ENCODE results near the gene APOH. TPM values are rescaled to one million over a fixed set of nuclear protein-coding genes. Genes with fewer than 3 reads are reported as not detected.

Gene APOH
- total RNA-seq, 1 experiment from 2014 or later: not detected

- DNase-seq (ENCODE audit: low spot score): no peak
These were observed 36.9 kb downstream of the APOH start for GRCh38 chr17:66192378-66192687.

- peak; percentile 67 for DNase-seq (ENCODE audit: low spot score)
These were observed 37.4 kb downstream of the APOH start, which contains the start of gene CEP112 for GRCh38 chr17:66191593-66192377. TSS of gene CEP112 (minus strand) at chr17:66192133.

- DNase-seq (ENCODE audit: low spot score): no peak
These were observed 38.2 kb downstream of the APOH start for GRCh38 chr17:66190738-66191592.

GRCh38 chr17:66187718-66188117 lies 41.5 kb downstream of the APOH start:
- DNase-seq (ENCODE audit: low spot score): no peak

- DNase-seq (ENCODE audit: low spot score): no peak
These were observed 43.4 kb downstream of the APOH start for GRCh38 chr17:66185862-66186261.

GRCh38 chr17:66184392-66184791 lies 44.8 kb downstream of the APOH start:
- DNase-seq (ENCODE audit: low spot score): no peak

GRCh38 chr17:66183529-66183928 lies 45.7 kb downstream of the APOH start:
- no peak for DNase-seq (ENCODE audit: low spot score)

GRCh38 chr17:66178642-66179041 lies 50.6 kb downstream of the APOH start:
- no peak for DNase-seq (ENCODE audit: low spot score)

GRCh38 chr17:66177048-66177447 lies 52.2 kb downstream of the APOH start:
- peak; percentile 39 for DNase-seq (ENCODE audit: low spot score)

GRCh38 chr17:66175892-66176291 lies 53.3 kb downstream of the APOH start:
- DNase-seq (ENCODE audit: low spot score): no peak

- no peak for DNase-seq (ENCODE audit: low spot score)
These were observed 56.5 kb downstream of the APOH start for GRCh38 chr17:66172691-66173223.

GRCh38 chr17:66172144-66172543 lies 57.1 kb downstream of the APOH start:
- DNase-seq (ENCODE audit: low spot score): no peak

GRCh38 chr17:66171692-66172091 lies 57.5 kb downstream of the APOH start:
- DNase-seq (ENCODE audit: low spot score): no peak

- DNase-seq (ENCODE audit: low spot score): no peak
These were observed 58.0 kb downstream of the APOH start for GRCh38 chr17:66171172-66171571.

GRCh38 chr17:66169839-66170238 lies 59.4 kb downstream of the APOH start:
- DNase-seq (ENCODE audit: low spot score): no peak

- DNase-seq (ENCODE audit: low spot score): no peak
These were observed 61.9 kb downstream of the APOH start for GRCh38 chr17:66167189-66167815.

- peak; percentile 49 for DNase-seq (ENCODE audit: low spot score)
These were observed 63.6 kb downstream of the APOH start for GRCh38 chr17:66165537-66166123.

Other genes starting within 250 kb of the APOH start
- 3.0 and 13.2 TPM in 2 replicates for gene CEP112, start 37.3 kb downstream of the APOH start, total RNA-seq (2014; rRNA removed; shearing (Covaris generic))
- gene PRKCA, start 73.2 kb upstream of the APOH start, total RNA-seq (2014; rRNA removed; shearing (Covaris generic)): 10.1 and 12.7 TPM in 2 replicates

Data from H4 (cell line).